ENCODE measurements around the gene AMPH. TPM values are rescaled to one million over a fixed set of nuclear protein-coding genes. Genes with fewer than 3 reads are reported as not detected.
"Not testable (repeated sequence)": the region's sequence is repeated elsewhere in the genome, so short reads cannot be mapped to it uniquely, and the experiment has no call there.

AMPH gene
- total RNA-seq, 4 donors from 2014 or later = 1.9 to 8.9 (median 4.6) TPM

DNA sequence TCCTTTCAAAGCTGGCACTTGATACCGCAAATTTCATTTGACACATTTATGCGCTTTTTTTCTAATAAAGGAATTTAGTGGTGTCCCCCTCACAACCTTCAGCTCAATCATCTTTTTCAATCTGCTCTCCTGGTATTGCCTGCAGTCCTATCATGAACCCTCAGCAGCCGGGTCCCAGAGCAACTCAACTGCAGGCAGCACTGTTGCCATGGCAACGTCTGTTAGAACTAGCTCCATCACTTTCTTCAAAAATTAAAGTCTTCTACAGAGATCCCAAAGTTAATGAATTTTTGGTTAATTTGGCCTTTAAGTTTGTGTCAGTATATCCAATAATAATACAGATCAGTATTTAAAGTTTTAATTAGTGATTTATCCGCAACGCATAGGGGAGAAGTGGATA is 221.6 kb downstream of the AMPH start:
- TF ChIP-seq, protein P1, sequence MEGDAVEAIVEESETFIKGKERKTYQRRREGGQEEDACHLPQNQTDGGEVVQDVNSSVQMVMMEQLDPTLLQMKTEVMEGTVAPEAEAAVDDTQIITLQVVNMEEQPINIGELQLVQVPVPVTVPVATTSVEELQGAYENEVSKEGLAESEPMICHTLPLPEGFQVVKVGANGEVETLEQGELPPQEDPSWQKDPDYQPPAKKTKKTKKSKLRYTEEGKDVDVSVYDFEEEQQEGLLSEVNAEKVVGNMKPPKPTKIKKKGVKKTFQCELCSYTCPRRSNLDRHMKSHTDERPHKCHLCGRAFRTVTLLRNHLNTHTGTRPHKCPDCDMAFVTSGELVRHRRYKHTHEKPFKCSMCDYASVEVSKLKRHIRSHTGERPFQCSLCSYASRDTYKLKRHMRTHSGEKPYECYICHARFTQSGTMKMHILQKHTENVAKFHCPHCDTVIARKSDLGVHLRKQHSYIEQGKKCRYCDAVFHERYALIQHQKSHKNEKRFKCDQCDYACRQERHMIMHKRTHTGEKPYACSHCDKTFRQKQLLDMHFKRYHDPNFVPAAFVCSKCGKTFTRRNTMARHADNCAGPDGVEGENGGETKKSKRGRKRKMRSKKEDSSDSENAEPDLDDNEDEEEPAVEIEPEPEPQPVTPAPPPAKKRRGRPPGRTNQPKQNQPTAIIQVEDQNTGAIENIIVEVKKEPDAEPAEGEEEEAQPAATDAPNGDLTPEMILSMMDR (IDR thresholded peaks at IDR 0.05) = no peak
- TF ChIP-seq POLR2A (IDR thresholded peaks at IDR 0.05) = no peak
- Histone ChIP-seq H3K27ac (no peak overlapping the region), H3K4me1 (peaks cover 0 to 6% of the 10 kb centered on the region in 2 donors), H3K4me3 (replicated peaks in 1 of 3) (no peak overlapping the region), H3K9me3 (no peaks in the 10 kb centered on the region), H3K27me3 (no peaks in the 10 kb centered on the region), H3K36me3 (no peaks in the 10 kb centered on the region)
- intact Hi-C loops (cut with DNase I) = no loop called here
- 87 to 89% methylated on average over 6 of the region's 6 CpGs for WGBS, 2 donors
- no peak for DNase-seq

- Histone ChIP-seq H3K9me3 (no peaks in the 10 kb centered on the region), H3K4me3 (replicated peaks in 1 of 3) (no peak overlapping the region), H3K36me3 (no peaks in the 10 kb centered on the region), H3K4me1 (no peaks in the 10 kb centered on the region), H3K27me3 (no peaks in the 10 kb centered on the region), H3K27ac (no peak overlapping the region)
- intact Hi-C loops (cut with DNase I) = no loop called here
- 10% methylated on average over 9 of the region's 9 CpGs for WGBS, 2 donors
- no peak for TF ChIP-seq POLR2A (IDR thresholded peaks at IDR 0.05)
- TF ChIP-seq, protein P1 (IDR thresholded peaks at IDR 0.05) = peak; percentile 50 to 90 (median 76)
- peak; percentile 51 to 64 for DNase-seq
These were observed 232.3 kb downstream of the AMPH start for GRCh38 chr7:38398725-38399321.

GRCh38 chr7:38396852-38397251 is 234.3 kb downstream of the AMPH start:
- H3K4me3 ChIP-seq (replicated peaks in 1 of 3) = no peak overlapping the region
- intact Hi-C loops (cut with DNase I) = no loop called here
- H3K27ac ChIP-seq = no peak overlapping the region
- WGBS, 2 donors = 88% methylated on average over 2 of the region's 2 CpGs
- no peaks in the 10 kb centered on the region for H3K9me3 ChIP-seq
- DNase-seq = no peak
- H3K36me3 ChIP-seq = no peaks in the 10 kb centered on the region
- TF ChIP-seq POLR2A (IDR thresholded peaks at IDR 0.05) = no peak
- TF ChIP-seq, protein P1 (IDR thresholded peaks at IDR 0.05) = no peak
- no peaks in the 10 kb centered on the region for H3K4me1 ChIP-seq
- H3K27me3 ChIP-seq = no peaks in the 10 kb centered on the region

DNA sequence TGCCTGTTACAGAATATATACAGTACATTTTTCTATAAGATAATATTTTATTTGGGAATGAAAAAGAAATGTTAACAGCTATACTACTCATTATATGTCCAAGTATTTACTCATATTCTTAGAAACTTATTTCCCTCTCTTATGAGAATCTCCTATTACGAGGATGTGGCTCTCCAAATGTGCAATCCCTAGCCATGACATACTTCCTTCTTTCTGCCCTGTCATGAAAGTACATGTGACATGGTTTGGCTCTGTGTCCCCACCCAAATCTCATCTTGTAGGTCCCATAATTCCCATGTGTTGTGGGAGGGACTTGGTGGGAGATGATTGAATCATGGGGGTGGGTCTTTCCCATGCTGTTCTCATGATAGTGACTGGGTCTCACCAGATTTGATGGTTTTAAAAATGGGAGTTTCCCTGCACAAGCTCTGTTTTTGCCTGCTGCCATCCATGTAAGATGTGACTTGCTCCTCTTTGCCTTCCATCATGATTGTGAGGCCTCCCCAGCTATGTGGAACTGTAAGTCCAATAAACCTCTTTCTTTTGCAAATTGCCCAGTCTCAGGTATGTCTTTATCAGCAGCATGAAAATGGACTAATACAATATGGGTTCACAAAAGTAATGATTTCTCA is 235.1 kb downstream of the AMPH start:
- H3K27me3 ChIP-seq; H3K36me3 ChIP-seq; DNase-seq; H3K4me1 ChIP-seq; H3K27ac ChIP-seq; H3K4me3 ChIP-seq (replicated peaks in 1 of 3); intact Hi-C loops (cut with DNase I); H3K9me3 ChIP-seq: not testable (repeated sequence)
- WGBS, 2 donors = 89 to 96% methylated on average over 1 of the region's 1 CpG

GRCh38 chr7:38394660-38395059 is 236.5 kb downstream of the AMPH start:
- TF ChIP-seq POLR2A (IDR thresholded peaks at IDR 0.05) = no peak
- TF ChIP-seq, protein P1 (IDR thresholded peaks at IDR 0.05) = no peak
- H3K27me3 ChIP-seq = no peaks in the 10 kb centered on the region
- intact Hi-C loops (cut with DNase I) = no loop called here
- H3K27ac ChIP-seq = no peak overlapping the region
- no peak overlapping the region for H3K4me3 ChIP-seq (replicated peaks in 1 of 3)
- no peaks in the 10 kb centered on the region for H3K4me1 ChIP-seq
- WGBS, 2 donors = 64 to 77% methylated on average over 4 of the region's 4 CpGs
- no peak for DNase-seq
- no peaks in the 10 kb centered on the region for H3K9me3 ChIP-seq
- no peaks in the 10 kb centered on the region for H3K36me3 ChIP-seq

Measured in thyroid gland (tissue), 4 donors.